ENCODE data around the gene PITPNC1. TPM values are rescaled to one million over a fixed set of nuclear protein-coding genes. Genes with fewer than 3 reads are reported as not detected.
"Not testable (repeated sequence)": the region's sequence is repeated elsewhere in the genome, so short reads cannot be mapped to it uniquely, and the experiment has no call there.

Gene PITPNC1
- total RNA-seq, 1 experiment from 2014 or later = 4.2 TPM

- Mint-ChIP-seq H3K27ac (ENCODE audit: unreplicated experiment) (no peak overlapping the region), H3K9me3 (ENCODE audit: unreplicated experiment) (peaks cover 9% of the 10 kb centered on the region), H3K27me3 (ENCODE audit: insufficient read depth, unreplicated experiment) (no peaks in the 10 kb centered on the region), H3K4me1 (ENCODE audit: low read depth, unreplicated experiment) (peaks cover 21% of the 10 kb centered on the region), H3K36me3 (ENCODE audit: insufficient read depth, unreplicated experiment) (peaks cover 6% of the 10 kb centered on the region), H3K4me3 (ENCODE audit: unreplicated experiment) (no peak overlapping the region)
- peaks cover 19% of the 10 kb centered on the region for H3K4me1 ChIP-seq
- H3K9me3 ChIP-seq = no peaks in the 10 kb centered on the region
- H3K27me3 ChIP-seq (replicated peaks; ENCODE audit: control insufficient read depth, insufficient read depth, low read length) = no peaks in the 10 kb centered on the region
- BruUV-seq (replicated peaks) = no TSS peak
- peak in 1 of 2 experiments; percentile 20 for DNase-seq
- intact Hi-C loops (cut with micrococcal nuclease; ENCODE audit: unreplicated experiment) = no loop called here
- CTCF ChIA-PET = interaction anchor here (0.6 kb wide), 1 partner anchor 95 kb away, joined by 4 read pairs; no protein-coding TSS in a partner anchor
- H3K4me3 ChIP-seq (ENCODE audit: low read depth, low read length) = no peak overlapping the region
- POLR2A ChIA-PET = no interaction called here
- no peaks in the 10 kb centered on the region for H3K36me3 ChIP-seq (ENCODE audit: control insufficient read depth, insufficient read depth, low read length)
- no peak for TF ChIP-seq CTCF (IDR thresholded peaks at IDR 0.05; ENCODE audit: insufficient read depth in 1 of 2, low read depth in 1 of 2, low read length in 1 of 2, severe bottlenecking in 1 of 2, unreplicated experiment in 1 of 2)
Observed at GRCh38 chr17:67628580-67629013, 251.5 kb downstream of the PITPNC1 start.

GRCh38 chr17:67629971-67630320 lies 252.9 kb downstream of the PITPNC1 start:
- ChIA-PET POLR2A (no interaction called here), CTCF (interaction anchor here (0.7 kb wide), 1 partner anchor 426 kb away, joined by 4 read pairs; no protein-coding TSS in a partner anchor)
- peak in 1 of 2 experiments; percentile 37 for TF ChIP-seq CTCF (IDR thresholded peaks at IDR 0.05; ENCODE audit: insufficient read depth in 1 of 2, low read depth in 1 of 2, low read length in 1 of 2, severe bottlenecking in 1 of 2, unreplicated experiment in 1 of 2)
- no peak for DNase-seq
- intact Hi-C loops (cut with micrococcal nuclease; ENCODE audit: unreplicated experiment) = no loop called here
- no peaks in the 10 kb centered on the region for H3K36me3 ChIP-seq (ENCODE audit: control insufficient read depth, insufficient read depth, low read length)
- Mint-ChIP-seq H3K27ac (ENCODE audit: unreplicated experiment) (no peak overlapping the region), H3K36me3 (ENCODE audit: insufficient read depth, unreplicated experiment) (no peaks in the 10 kb centered on the region), H3K27me3 (ENCODE audit: insufficient read depth, unreplicated experiment) (no peaks in the 10 kb centered on the region), H3K4me1 (ENCODE audit: low read depth, unreplicated experiment) (peaks cover 9% of the 10 kb centered on the region), H3K9me3 (ENCODE audit: unreplicated experiment) (peaks cover 9% of the 10 kb centered on the region), H3K4me3 (ENCODE audit: unreplicated experiment) (no peak overlapping the region)
- H3K4me1 ChIP-seq = peaks cover 7% of the 10 kb centered on the region
- no TSS peak for BruUV-seq (replicated peaks)
- H3K4me3 ChIP-seq (ENCODE audit: low read depth, low read length) = no peak overlapping the region
- no peaks in the 10 kb centered on the region for H3K9me3 ChIP-seq
- no peaks in the 10 kb centered on the region for H3K27me3 ChIP-seq (replicated peaks; ENCODE audit: control insufficient read depth, insufficient read depth, low read length)

- BruUV-seq (replicated peaks); H3K36me3 Mint-ChIP-seq (ENCODE audit: insufficient read depth, unreplicated experiment); H3K4me1 ChIP-seq; H3K9me3 Mint-ChIP-seq (ENCODE audit: unreplicated experiment); H3K36me3 ChIP-seq (ENCODE audit: control insufficient read depth, insufficient read depth, low read length); DNase-seq; H3K4me3 ChIP-seq (ENCODE audit: low read depth, low read length); H3K27ac Mint-ChIP-seq (ENCODE audit: unreplicated experiment); H3K9me3 ChIP-seq; H3K27me3 ChIP-seq (replicated peaks; ENCODE audit: control insufficient read depth, insufficient read depth, low read length); H3K27me3 Mint-ChIP-seq (ENCODE audit: insufficient read depth, unreplicated experiment); H3K4me3 Mint-ChIP-seq (ENCODE audit: unreplicated experiment); intact Hi-C loops (cut with micrococcal nuclease; ENCODE audit: unreplicated experiment); H3K4me1 Mint-ChIP-seq (ENCODE audit: low read depth, unreplicated experiment); POLR2A ChIA-PET: not testable (repeated sequence)
- CTCF ChIA-PET = interaction anchor here (0.7 kb wide), 1 partner anchor 256 kb away, joined by 3 read pairs; no protein-coding TSS in a partner anchor
Observed at GRCh38 chr17:67630836-67631235, 253.8 kb downstream of the PITPNC1 start.

- Mint-ChIP-seq H3K4me1 (ENCODE audit: low read depth, unreplicated experiment) (no peaks in the 10 kb centered on the region), H3K9me3 (ENCODE audit: unreplicated experiment) (peaks cover 9% of the 10 kb centered on the region), H3K36me3 (ENCODE audit: insufficient read depth, unreplicated experiment) (no peaks in the 10 kb centered on the region), H3K27ac (ENCODE audit: unreplicated experiment) (no peak overlapping the region), H3K27me3 (ENCODE audit: insufficient read depth, unreplicated experiment) (no peaks in the 10 kb centered on the region), H3K4me3 (ENCODE audit: unreplicated experiment) (no peak overlapping the region)
- no peak overlapping the region for H3K4me3 ChIP-seq (ENCODE audit: low read depth, low read length)
- CTCF ChIA-PET = no interaction called here
- H3K4me1 ChIP-seq = no peaks in the 10 kb centered on the region
- no peaks in the 10 kb centered on the region for H3K36me3 ChIP-seq (ENCODE audit: control insufficient read depth, insufficient read depth, low read length)
- DNase-seq = no peak
- no peak for TF ChIP-seq CTCF (IDR thresholded peaks at IDR 0.05; ENCODE audit: insufficient read depth in 1 of 2, low read depth in 1 of 2, low read length in 1 of 2, severe bottlenecking in 1 of 2, unreplicated experiment in 1 of 2)
- no peaks in the 10 kb centered on the region for H3K27me3 ChIP-seq (replicated peaks; ENCODE audit: control insufficient read depth, insufficient read depth, low read length)
- intact Hi-C loops (cut with micrococcal nuclease; ENCODE audit: unreplicated experiment) = no loop called here
- POLR2A ChIA-PET = no interaction called here
- no TSS peak for BruUV-seq (replicated peaks)
- H3K9me3 ChIP-seq = no peaks in the 10 kb centered on the region
Observed at GRCh38 chr17:67632141-67632540, 255.1 kb downstream of the PITPNC1 start.
